Kidney (tissue), 14 donors: ENCODE measurements around the gene SLC13A5. TPM values are rescaled to one million over a fixed set of nuclear protein-coding genes. Genes with fewer than 3 reads are reported as not detected.

Experiments
- DNase-seq, 5 donors: peaks; one replicate each; pipeline ENCODE4 v3.0.0-alpha.2; 2013 to 2020
- FAIRE-seq: peaks from 2 replicates; lab custom pipeline; 2012; peaks lifted over from hg19 to GRCh38; lab: Jason Lieb, UNC
- H3K27ac ChIP-seq, 2 donors: one replicate each; pipeline ENCODE4 v1.7.0; 2013; ENCODE audit warnings: low read depth in 2 of 2, low read length in 2 of 2, inconsistent platforms in 1 of 2
- H3K27me3 ChIP-seq: one replicate; pipeline ENCODE4 v1.7.1; 2013; ENCODE audit warnings: low read length, inconsistent platforms; ENCODE audit not compliant: control insufficient read depth, insufficient read depth
- H3K36me3 ChIP-seq, 3 donors: one replicate each; pipeline versions ENCODE4 v1.7.0 to v1.7.1; 2013; ENCODE audit warnings: low read length in 3 of 3, control low read depth in 1 of 3, inconsistent platforms in 1 of 3; ENCODE audit not compliant: insufficient read depth in 3 of 3, control insufficient read depth in 2 of 3
- H3K4me1 ChIP-seq, 3 donors: one replicate each; pipeline versions ENCODE4 v1.7.0 to v1.7.1; 2013; ENCODE audit warnings: low read length in 3 of 3, inconsistent platforms in 1 of 3, low read depth in 1 of 3; ENCODE audit not compliant: control insufficient read depth in 2 of 3, insufficient read depth in 2 of 3
- H3K4me3 ChIP-seq, 3 donors: one replicate each; pipeline versions ENCODE4 v1.7.0 to v1.8.1; 2013; ENCODE audit warnings: low read length in 3 of 3, control low read depth in 1 of 3, inconsistent platforms in 1 of 3
- H3K9ac ChIP-seq, 3 donors: one replicate each; pipeline versions ENCODE4 v1.7.0 to v1.7.1; 2013; ENCODE audit warnings: low read length in 3 of 3, control low read depth in 1 of 3, inconsistent platforms in 1 of 3
- H3K9me3 ChIP-seq, 3 donors: one replicate each; pipeline versions ENCODE4 v1.7.0 to v1.7.1; 2013; ENCODE audit warnings: low read length in 3 of 3, control low read depth in 1 of 3, inconsistent platforms in 1 of 3; ENCODE audit not compliant: control insufficient read depth in 2 of 3, insufficient read depth in 1 of 3
- intact Hi-C: fragments of 100-400 bp; cut with DNase I; formaldehyde crosslinking; loops from one replicate; pipeline ENCODE4 v1.11.1; 2022
- polyA plus RNA-seq: library from polyadenylated mRNA; stranded (reverse); fragments of 350-450 nt; fragmentation: Illumina TruSeq; extraction: RNeasy Lipid Tissue Mini Kit (QIAGEN cat#74804); gene quantifications from one replicate; pipeline ENCODE4 v1.2.3, GENCODE V29; 2014; ENCODE audit warnings: low read depth, low replicate concordance; ENCODE audit not compliant: insufficient read depth
- total RNA-seq: library from RNA; stranded (reverse); fragmentation: NEBNext Ultra II Directional; extraction: Animal tissue kit (Norgen Biotek cat#: 25700); gene quantifications from one replicate; pipeline ENCODE4 v1.2.1, GENCODE V29; 2021
- TF ChIP-seq, protein P1 (sequence below): IDR thresholded peaks from 3 replicates; pipeline ENCODE4 v1.5.1; 2012; ENCODE audit warnings: mild to moderate bottlenecking, moderate library complexity, borderline replicate concordance; ENCODE audit not compliant: insufficient read depth; ENCODE audit errors: extremely low read depth
- donor health status: control.
- donor health status: control.
- donor health status: control.
- donor health status: control.
- donor health status: control.
- donor health status: DM: yes; HTN: yes; CAD: no.
- donor health status: Normal renal cell carcinoma (clear cell type).

The SLC13A5 gene
- total and polyA plus RNA-seq, 2 donors from 2014 or later, result not detected

DNA sequence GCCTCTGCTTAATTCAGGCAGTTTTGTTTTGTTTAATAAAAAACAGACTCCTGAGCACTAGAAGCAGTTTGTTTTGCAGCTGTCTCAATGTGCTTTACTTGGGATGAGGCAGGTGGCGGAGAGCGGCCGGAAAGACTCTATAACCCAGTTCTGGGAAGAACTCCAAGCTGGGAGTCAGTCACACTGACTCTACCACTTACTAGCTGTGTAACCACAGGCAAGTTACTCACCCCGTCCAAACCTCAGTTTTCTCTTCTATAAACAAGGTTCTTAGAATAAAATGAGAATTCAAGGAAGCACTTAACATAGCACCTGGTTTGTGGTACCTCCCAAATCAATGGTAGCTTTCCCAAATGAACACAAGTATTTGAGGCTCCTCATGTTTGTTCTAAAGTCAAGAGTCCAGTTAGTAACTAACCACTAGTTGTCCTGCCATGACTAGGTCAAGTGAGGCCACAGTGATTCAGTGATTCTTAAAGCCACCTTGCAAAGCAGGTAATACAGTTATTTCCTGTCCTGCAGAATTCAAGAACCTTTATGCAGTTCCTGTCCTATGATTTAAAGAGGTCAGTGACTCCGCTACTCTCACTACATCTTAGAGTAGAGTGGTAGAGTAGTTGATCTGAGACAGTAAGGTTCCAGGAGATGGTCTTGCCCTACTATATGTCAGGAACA, 69.6 kb downstream of the SLC13A5 start:
- Histone ChIP-seq H3K36me3 (peaks cover 8 to 23% (median 12%) of the 10 kb centered on the region in 3 donors), H3K4me3 (no peak overlapping the region), H3K27me3 (no peaks in the 10 kb centered on the region), H3K27ac (no peak overlapping the region), H3K9ac (no peak overlapping the region), H3K4me1 (peaks cover 0 to 19% (median 6%) of the 10 kb centered on the region in 3 donors), H3K9me3 (no peaks in the 10 kb centered on the region)
- intact Hi-C loops, result no loop called here
- DNase-seq (no peak), FAIRE-seq (no peak)
- TF ChIP-seq, protein P1, sequence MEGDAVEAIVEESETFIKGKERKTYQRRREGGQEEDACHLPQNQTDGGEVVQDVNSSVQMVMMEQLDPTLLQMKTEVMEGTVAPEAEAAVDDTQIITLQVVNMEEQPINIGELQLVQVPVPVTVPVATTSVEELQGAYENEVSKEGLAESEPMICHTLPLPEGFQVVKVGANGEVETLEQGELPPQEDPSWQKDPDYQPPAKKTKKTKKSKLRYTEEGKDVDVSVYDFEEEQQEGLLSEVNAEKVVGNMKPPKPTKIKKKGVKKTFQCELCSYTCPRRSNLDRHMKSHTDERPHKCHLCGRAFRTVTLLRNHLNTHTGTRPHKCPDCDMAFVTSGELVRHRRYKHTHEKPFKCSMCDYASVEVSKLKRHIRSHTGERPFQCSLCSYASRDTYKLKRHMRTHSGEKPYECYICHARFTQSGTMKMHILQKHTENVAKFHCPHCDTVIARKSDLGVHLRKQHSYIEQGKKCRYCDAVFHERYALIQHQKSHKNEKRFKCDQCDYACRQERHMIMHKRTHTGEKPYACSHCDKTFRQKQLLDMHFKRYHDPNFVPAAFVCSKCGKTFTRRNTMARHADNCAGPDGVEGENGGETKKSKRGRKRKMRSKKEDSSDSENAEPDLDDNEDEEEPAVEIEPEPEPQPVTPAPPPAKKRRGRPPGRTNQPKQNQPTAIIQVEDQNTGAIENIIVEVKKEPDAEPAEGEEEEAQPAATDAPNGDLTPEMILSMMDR, result no peak

DNA sequence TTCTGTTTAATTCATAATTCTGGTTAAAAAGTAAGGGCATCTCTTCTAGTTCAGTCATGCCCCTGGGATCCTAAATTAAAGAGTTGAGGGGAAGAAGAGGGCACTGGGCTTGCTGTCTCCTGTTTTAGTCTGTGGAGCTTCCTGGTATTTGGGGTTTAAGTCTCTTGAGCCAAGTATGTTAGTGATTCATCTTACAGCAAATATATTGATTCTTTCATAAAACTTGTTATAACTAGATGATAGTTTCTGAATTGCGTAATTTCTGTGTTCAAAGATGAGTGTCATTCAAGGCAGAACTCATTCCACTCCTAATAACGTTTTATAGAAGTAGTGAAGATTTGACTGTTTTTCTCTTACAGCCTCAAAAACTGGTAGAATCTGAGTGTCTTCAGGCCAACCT, 70.6 kb downstream of the SLC13A5 start:
- H3K27me3 ChIP-seq, result no peaks in the 10 kb centered on the region
- FAIRE-seq, result no peak
- no peak overlapping the region for H3K9ac ChIP-seq
- peak overlapping the region in 1 of 3 donors; percentile 74 for H3K4me3 ChIP-seq
- no peaks in the 10 kb centered on the region for H3K9me3 ChIP-seq
- intact Hi-C loops, result no loop called here
- no peak for DNase-seq
- H3K27ac ChIP-seq, result no peak overlapping the region
- TF ChIP-seq, protein P1, result no peak
- H3K4me1 ChIP-seq, result peaks cover 0 to 19% (median 6%) of the 10 kb centered on the region in 3 donors
- H3K36me3 ChIP-seq, result peaks cover 5 to 13% (median 6%) of the 10 kb centered on the region in 3 donors

DNA sequence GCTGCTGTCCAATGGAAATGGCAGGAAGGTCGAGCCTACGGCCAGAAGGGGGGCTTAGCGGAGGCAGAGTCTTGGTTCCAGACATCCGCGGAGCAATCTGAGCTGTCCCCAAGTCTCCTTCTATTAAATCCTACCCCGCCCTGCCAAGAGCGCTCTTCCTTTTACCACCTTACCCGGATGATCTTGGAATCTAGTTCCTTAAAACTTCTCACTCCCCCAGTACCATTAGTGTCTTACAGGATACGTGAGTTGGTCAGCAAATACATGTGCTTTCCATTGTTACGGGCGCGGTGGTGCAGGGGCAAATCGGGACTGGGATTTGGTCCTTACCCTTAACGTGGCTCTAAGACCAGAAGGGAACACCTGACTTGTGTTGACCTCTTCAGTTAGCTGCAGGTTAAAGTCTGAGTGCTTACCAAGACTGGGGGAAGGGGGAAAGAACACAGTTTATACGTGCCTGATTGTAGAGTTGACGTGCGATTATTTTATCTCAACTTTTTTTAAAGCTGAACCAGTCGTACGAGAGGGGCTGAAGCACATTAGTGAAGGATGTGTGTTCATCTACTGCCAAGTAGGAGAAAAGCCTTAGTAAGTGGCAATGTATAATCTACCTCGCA, 71.8 kb downstream of the SLC13A5 start:
- H3K4me1 ChIP-seq, result peaks cover 0 to 18% (median 6%) of the 10 kb centered on the region in 3 donors
- peak overlapping the region; percentile 55 to 92 (median 88) for H3K9ac ChIP-seq
- H3K27ac ChIP-seq, result peak overlapping the region; percentile 85 to 95
- H3K27me3 ChIP-seq, result no peaks in the 10 kb centered on the region
- peak overlapping the region; percentile 74 to 98 (median 96) for H3K4me3 ChIP-seq
- H3K9me3 ChIP-seq, result no peaks in the 10 kb centered on the region
- H3K36me3 ChIP-seq, result peaks cover 4 to 12% (median 5%) of the 10 kb centered on the region in 3 donors
- intact Hi-C loops, result no loop called here
- TF ChIP-seq, protein P1, result no peak
- FAIRE-seq (no peak), DNase-seq (no peak)
